ENCODE results near the gene IL4R.
"Not testable (repeated sequence)": the region's sequence is repeated elsewhere in the genome, so short reads cannot be mapped to it uniquely, and the experiment has no call there.

IL4R gene

GRCh38 chr16:27387724-27388123, 74.0 kb downstream of the IL4R start:
- no peaks in the 10 kb centered on the region for H3K36me3 ChIP-seq (ENCODE audit: control insufficient read depth in 1 of 2, insufficient read depth in 2 of 2, low read length in 2 of 2)

GRCh38 chr16:27389272-27389961, 75.6 kb downstream of the IL4R start:
- Histone ChIP-seq H3K9ac (ENCODE audit: low read depth in 1 of 2, low read length in 2 of 2) (no peak overlapping the region), H3K27ac (ENCODE audit: low read depth, low read length) (no peak overlapping the region), H3K4me3 (ENCODE audit: low read depth in 1 of 2, low read length in 2 of 2) (no peak overlapping the region), H3K4me1 (ENCODE audit: control insufficient read depth in 1 of 2, insufficient read depth in 2 of 2, low read length in 2 of 2) (no peaks in the 10 kb centered on the region), H3K36me3 (ENCODE audit: control insufficient read depth in 1 of 2, insufficient read depth in 2 of 2, low read length in 2 of 2) (no peaks in the 10 kb centered on the region), H3K27me3 (ENCODE audit: control insufficient read depth in 1 of 2, insufficient read depth in 2 of 2, low read length in 2 of 2) (no peaks in the 10 kb centered on the region), H3K9me3 (ENCODE audit: control insufficient read depth in 1 of 2, low read length in 2 of 2) (peaks cover 1 to 8% of the 10 kb centered on the region in 2 donors)

More at GRCh38 chr16:27387724-27388123, 74.0 kb downstream of the IL4R start:
- Histone ChIP-seq H3K4me1 (ENCODE audit: control insufficient read depth in 1 of 2, insufficient read depth in 2 of 2, low read length in 2 of 2) (no peaks in the 10 kb centered on the region), H3K9ac (ENCODE audit: low read depth in 1 of 2, low read length in 2 of 2) (no peak overlapping the region), H3K27ac (ENCODE audit: low read depth, low read length) (no peak overlapping the region), H3K27me3 (ENCODE audit: control insufficient read depth in 1 of 2, insufficient read depth in 2 of 2, low read length in 2 of 2) (no peaks in the 10 kb centered on the region), H3K9me3 (ENCODE audit: control insufficient read depth in 1 of 2, low read length in 2 of 2) (peaks cover 1 to 6% of the 10 kb centered on the region in 2 donors), H3K4me3 (ENCODE audit: low read depth in 1 of 2, low read length in 2 of 2) (no peak overlapping the region)

GRCh38 chr16:27390151-27390550, 76.4 kb downstream of the IL4R start:
- Histone ChIP-seq H3K9ac (ENCODE audit: low read depth in 1 of 2, low read length in 2 of 2) (no peak overlapping the region), H3K27ac (ENCODE audit: low read depth, low read length) (no peak overlapping the region), H3K9me3 (ENCODE audit: control insufficient read depth in 1 of 2, low read length in 2 of 2) (peaks cover 1 to 8% of the 10 kb centered on the region in 2 donors), H3K4me1 (ENCODE audit: control insufficient read depth in 1 of 2, insufficient read depth in 2 of 2, low read length in 2 of 2) (no peaks in the 10 kb centered on the region), H3K4me3 (ENCODE audit: low read depth in 1 of 2, low read length in 2 of 2) (no peak overlapping the region), H3K27me3 (ENCODE audit: control insufficient read depth in 1 of 2, insufficient read depth in 2 of 2, low read length in 2 of 2) (no peaks in the 10 kb centered on the region), H3K36me3 (ENCODE audit: control insufficient read depth in 1 of 2, insufficient read depth in 2 of 2, low read length in 2 of 2) (no peaks in the 10 kb centered on the region)

GRCh38 chr16:27392671-27393070, 78.9 kb downstream of the IL4R start:
- H3K4me1 ChIP-seq (ENCODE audit: control insufficient read depth in 1 of 2, insufficient read depth in 2 of 2, low read length in 2 of 2), result no peaks in the 10 kb centered on the region
- H3K36me3 ChIP-seq (ENCODE audit: control insufficient read depth in 1 of 2, insufficient read depth in 2 of 2, low read length in 2 of 2), result no peaks in the 10 kb centered on the region
- H3K9ac ChIP-seq (ENCODE audit: low read depth in 1 of 2, low read length in 2 of 2), result no peak overlapping the region
- H3K9me3 ChIP-seq (ENCODE audit: control insufficient read depth in 1 of 2, low read length in 2 of 2), result peaks cover 0 to 8% of the 10 kb centered on the region in 2 donors
- H3K27ac ChIP-seq (ENCODE audit: low read depth, low read length), result no peak overlapping the region
- no peaks in the 10 kb centered on the region for H3K27me3 ChIP-seq (ENCODE audit: control insufficient read depth in 1 of 2, insufficient read depth in 2 of 2, low read length in 2 of 2)
- no peak overlapping the region for H3K4me3 ChIP-seq (ENCODE audit: low read depth in 1 of 2, low read length in 2 of 2)

- Histone ChIP-seq H3K36me3 (ENCODE audit: control insufficient read depth in 1 of 2, insufficient read depth in 2 of 2, low read length in 2 of 2) (no peaks in the 10 kb centered on the region), H3K27me3 (ENCODE audit: control insufficient read depth in 1 of 2, insufficient read depth in 2 of 2, low read length in 2 of 2) (no peaks in the 10 kb centered on the region), H3K9me3 (ENCODE audit: control insufficient read depth in 1 of 2, low read length in 2 of 2) (peaks cover 0 to 8% of the 10 kb centered on the region in 2 donors), H3K4me3 (ENCODE audit: low read depth in 1 of 2, low read length in 2 of 2) (no peak overlapping the region), H3K4me1 (ENCODE audit: control insufficient read depth in 1 of 2, insufficient read depth in 2 of 2, low read length in 2 of 2) (peaks cover 0 to 5% of the 10 kb centered on the region in 2 donors), H3K27ac (ENCODE audit: low read depth, low read length) (no peak overlapping the region), H3K9ac (ENCODE audit: low read depth in 1 of 2, low read length in 2 of 2) (no peak overlapping the region)
Measured at GRCh38 chr16:27394516-27394915, 80.7 kb downstream of the IL4R start.

- not testable (repeated sequence) for H3K9ac ChIP-seq (ENCODE audit: low read depth in 1 of 2, low read length in 2 of 2); H3K27me3 ChIP-seq (ENCODE audit: control insufficient read depth in 1 of 2, insufficient read depth in 2 of 2, low read length in 2 of 2); H3K27ac ChIP-seq (ENCODE audit: low read depth, low read length); H3K36me3 ChIP-seq (ENCODE audit: control insufficient read depth in 1 of 2, insufficient read depth in 2 of 2, low read length in 2 of 2); H3K9me3 ChIP-seq (ENCODE audit: control insufficient read depth in 1 of 2, low read length in 2 of 2); H3K4me3 ChIP-seq (ENCODE audit: low read depth in 1 of 2, low read length in 2 of 2)
- H3K4me1 ChIP-seq (ENCODE audit: control insufficient read depth in 1 of 2, insufficient read depth in 2 of 2, low read length in 2 of 2), result peaks cover 16 to 27% of the 10 kb centered on the region in 2 donors
Measured at GRCh38 chr16:27398341-27398893, 84.6 kb downstream of the IL4R start.

GRCh38 chr16:27398894-27399853, 85.4 kb downstream of the IL4R start:
- no peaks in the 10 kb centered on the region for H3K27me3 ChIP-seq (ENCODE audit: control insufficient read depth in 1 of 2, insufficient read depth in 2 of 2, low read length in 2 of 2)
- H3K27ac ChIP-seq (ENCODE audit: low read depth, low read length), result no peak overlapping the region
- H3K9ac ChIP-seq (ENCODE audit: low read depth in 1 of 2, low read length in 2 of 2), result no peak overlapping the region
- no peaks in the 10 kb centered on the region for H3K36me3 ChIP-seq (ENCODE audit: control insufficient read depth in 1 of 2, insufficient read depth in 2 of 2, low read length in 2 of 2)
- no peak overlapping the region for H3K4me3 ChIP-seq (ENCODE audit: low read depth in 1 of 2, low read length in 2 of 2)
- no peaks in the 10 kb centered on the region for H3K9me3 ChIP-seq (ENCODE audit: control insufficient read depth in 1 of 2, low read length in 2 of 2)
- peaks cover 16 to 27% of the 10 kb centered on the region in 2 donors for H3K4me1 ChIP-seq (ENCODE audit: control insufficient read depth in 1 of 2, insufficient read depth in 2 of 2, low read length in 2 of 2)

GRCh38 chr16:27399969-27400368, 86.2 kb downstream of the IL4R start:
- H3K9me3 ChIP-seq (ENCODE audit: control insufficient read depth in 1 of 2, low read length in 2 of 2), result no peaks in the 10 kb centered on the region
- H3K4me1 ChIP-seq (ENCODE audit: control insufficient read depth in 1 of 2, insufficient read depth in 2 of 2, low read length in 2 of 2), result peaks cover 16 to 27% of the 10 kb centered on the region in 2 donors
- H3K4me3 ChIP-seq (ENCODE audit: low read depth in 1 of 2, low read length in 2 of 2), result no peak overlapping the region
- H3K27ac ChIP-seq (ENCODE audit: low read depth, low read length), result no peak overlapping the region
- H3K36me3 ChIP-seq (ENCODE audit: control insufficient read depth in 1 of 2, insufficient read depth in 2 of 2, low read length in 2 of 2), result no peaks in the 10 kb centered on the region
- H3K27me3 ChIP-seq (ENCODE audit: control insufficient read depth in 1 of 2, insufficient read depth in 2 of 2, low read length in 2 of 2), result no peaks in the 10 kb centered on the region
- H3K9ac ChIP-seq (ENCODE audit: low read depth in 1 of 2, low read length in 2 of 2), result no peak overlapping the region

- H3K4me1 ChIP-seq (ENCODE audit: control insufficient read depth in 1 of 2, insufficient read depth in 2 of 2, low read length in 2 of 2), result peaks cover 16 to 27% of the 10 kb centered on the region in 2 donors
- H3K4me3 ChIP-seq (ENCODE audit: low read depth in 1 of 2, low read length in 2 of 2), result no peak overlapping the region
- no peak overlapping the region for H3K27ac ChIP-seq (ENCODE audit: low read depth, low read length)
- no peaks in the 10 kb centered on the region for H3K9me3 ChIP-seq (ENCODE audit: control insufficient read depth in 1 of 2, low read length in 2 of 2)
- no peaks in the 10 kb centered on the region for H3K36me3 ChIP-seq (ENCODE audit: control insufficient read depth in 1 of 2, insufficient read depth in 2 of 2, low read length in 2 of 2)
- H3K27me3 ChIP-seq (ENCODE audit: control insufficient read depth in 1 of 2, insufficient read depth in 2 of 2, low read length in 2 of 2), result no peaks in the 10 kb centered on the region
- no peak overlapping the region for H3K9ac ChIP-seq (ENCODE audit: low read depth in 1 of 2, low read length in 2 of 2)
Measured at GRCh38 chr16:27400751-27401620, 87.2 kb downstream of the IL4R start.

Data from duodenal mucosa (tissue), 2 donors.